Measurements from ENCODE around the gene FBN2.
"Not testable (repeated sequence)": the region's sequence is repeated elsewhere in the genome, so short reads cannot be mapped to it uniquely, and the experiment has no call there.

Gene FBN2

GRCh38 chr5:128478386-128479368 is 59.4 kb downstream of the FBN2 start:
- DNase-seq (ENCODE audit: low read depth in 2 of 2): no peak

- no peak for DNase-seq (ENCODE audit: low read depth in 2 of 2)
Observed at GRCh38 chr5:128477944-128478343, 60.1 kb downstream of the FBN2 start.

GRCh38 chr5:128475693-128476092 is 62.4 kb downstream of the FBN2 start:
- no peak for DNase-seq (ENCODE audit: low read depth in 2 of 2)

GRCh38 chr5:128472919-128473318 is 65.1 kb downstream of the FBN2 start:
- DNase-seq (ENCODE audit: low read depth in 2 of 2): no peak

- DNase-seq (ENCODE audit: low read depth in 2 of 2): no peak
Observed at GRCh38 chr5:128472036-128472435, 66.0 kb downstream of the FBN2 start.

GRCh38 chr5:128470663-128471062 is 67.4 kb downstream of the FBN2 start:
- DNase-seq (ENCODE audit: low read depth in 2 of 2): no peak

- no peak for DNase-seq (ENCODE audit: low read depth in 2 of 2)
Observed at GRCh38 chr5:128469912-128470311, 68.1 kb downstream of the FBN2 start.

GRCh38 chr5:128466980-128467379 is 71.1 kb downstream of the FBN2 start:
- DNase-seq (ENCODE audit: low read depth in 2 of 2): no peak

- no peak for DNase-seq (ENCODE audit: low read depth in 2 of 2)
Observed at GRCh38 chr5:128466554-128466953, 71.5 kb downstream of the FBN2 start.

- no peak for DNase-seq (ENCODE audit: low read depth in 2 of 2)
Observed at GRCh38 chr5:128464596-128464995, 73.4 kb downstream of the FBN2 start.

GRCh38 chr5:128462330-128462729 is 75.7 kb downstream of the FBN2 start:
- no peak for DNase-seq (ENCODE audit: low read depth in 2 of 2)

GRCh38 chr5:128457147-128457915 is 80.7 kb downstream of the FBN2 start:
- DNase-seq (ENCODE audit: low read depth in 2 of 2): not testable (repeated sequence)

- DNase-seq (ENCODE audit: low read depth in 2 of 2): no peak
Observed at GRCh38 chr5:128455841-128456361, 82.1 kb downstream of the FBN2 start.

- DNase-seq (ENCODE audit: low read depth in 2 of 2): no peak
Observed at GRCh38 chr5:128453121-128453520, 84.9 kb downstream of the FBN2 start.

- not testable (repeated sequence) for DNase-seq (ENCODE audit: low read depth in 2 of 2)
Observed at GRCh38 chr5:128447224-128447623, 90.8 kb downstream of the FBN2 start.

- DNase-seq (ENCODE audit: low read depth in 2 of 2): no peak
Observed at GRCh38 chr5:128441941-128442350, 96.1 kb downstream of the FBN2 start.

GRCh38 chr5:128441165-128441564 is 96.9 kb downstream of the FBN2 start:
- no peak for DNase-seq (ENCODE audit: low read depth in 2 of 2)

GRCh38 chr5:128436749-128437188 is 101.3 kb downstream of the FBN2 start:
- DNase-seq (ENCODE audit: low read depth in 2 of 2): no peak

- no peak for DNase-seq (ENCODE audit: low read depth in 2 of 2)
Observed at GRCh38 chr5:128435861-128436260, 102.2 kb downstream of the FBN2 start.

- DNase-seq (ENCODE audit: low read depth in 2 of 2): no peak
Observed at GRCh38 chr5:128434993-128435392, 103.1 kb downstream of the FBN2 start.

GRCh38 chr5:128432913-128433440 is 105.1 kb downstream of the FBN2 start:
- no peak for DNase-seq (ENCODE audit: low read depth in 2 of 2)

GRCh38 chr5:128427921-128428320 is 110.1 kb downstream of the FBN2 start:
- no peak for DNase-seq (ENCODE audit: low read depth in 2 of 2)
